KG1 (cell line): ENCODE measurements around the gene TAS2R39.
"Not testable (repeated sequence)": the region's sequence is repeated elsewhere in the genome, so short reads cannot be mapped to it uniquely, and the experiment has no call there.

Source experiments
- DNase-seq: peaks from one replicate; lab custom pipeline; 2025; lab: John Stamatoyannopoulos, UW

Gene TAS2R39

GRCh38 chr7:143183024-143183423 is at the start of gene TAS2R39:
Gene TAS2R39, plus strand, starts transcription at chr7:143183419. Its CDS starts 0 bp downstream, at chr7:143183419.
- DNase-seq, result no peak

DNA sequence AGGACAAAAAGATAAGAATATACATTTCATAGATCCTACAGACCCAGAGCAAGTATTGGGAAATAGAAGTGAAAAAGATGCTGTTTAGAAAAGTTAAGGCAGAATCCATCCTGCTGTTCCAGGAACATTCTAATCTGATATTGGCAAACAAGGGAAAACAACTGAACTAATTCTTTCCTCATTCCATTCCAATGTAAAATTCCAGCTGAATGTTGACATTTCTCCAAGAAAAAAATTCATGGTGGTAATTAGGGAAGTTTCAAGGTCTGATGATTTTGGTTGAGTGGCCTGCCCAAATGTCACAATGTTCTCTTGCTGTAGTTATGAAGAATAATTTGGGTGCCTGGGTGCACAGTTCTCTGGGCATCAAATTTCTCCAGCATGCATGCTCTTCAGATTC is 36.1 kb upstream of the TAS2R39 start:
- no peak for DNase-seq

DNA sequence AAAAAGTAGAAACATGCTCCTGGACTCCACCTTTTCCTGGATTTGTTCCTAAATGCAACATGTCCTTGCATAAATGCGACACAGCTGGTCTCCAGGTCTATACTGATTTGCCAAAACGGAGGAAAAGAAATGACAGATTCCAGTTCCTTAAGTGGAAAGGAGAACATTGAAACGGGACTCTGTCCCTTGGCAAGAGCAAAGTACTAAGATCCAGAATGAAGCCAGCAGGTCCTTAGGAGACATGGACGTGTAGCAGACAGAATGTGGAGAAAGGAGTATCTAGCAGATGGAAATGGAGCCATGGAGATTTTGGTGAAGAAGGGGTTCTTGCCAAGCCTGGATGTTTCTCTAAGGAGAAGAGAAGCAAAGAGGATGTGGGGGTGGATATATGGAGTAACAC is 35.2 kb upstream of the TAS2R39 start:
- no peak for DNase-seq

GRCh38 chr7:143148651-143149050 is 34.6 kb upstream of the TAS2R39 start:
- no peak for DNase-seq

DNA sequence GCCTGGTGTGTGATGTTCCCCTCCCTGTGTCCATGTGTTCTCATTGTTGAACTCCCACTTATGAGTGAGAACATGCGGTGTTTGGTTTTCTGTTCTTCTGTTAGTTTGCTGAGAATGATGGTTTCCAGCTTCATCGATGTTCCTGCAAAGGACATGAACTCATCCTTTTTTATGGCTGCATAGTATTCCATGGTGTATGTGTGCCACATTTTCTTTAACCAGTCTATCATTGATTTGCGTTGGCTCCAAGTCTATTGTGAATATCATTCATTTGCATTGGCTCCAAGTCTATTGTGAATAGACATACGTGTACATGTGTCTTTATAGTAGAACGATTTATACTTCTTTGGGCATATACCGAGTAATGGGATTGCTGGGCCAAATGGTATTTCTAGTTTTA is 32.5 kb upstream of the TAS2R39 start:
- DNase-seq, result not testable (repeated sequence)

- DNase-seq, result not testable (repeated sequence)
These were observed 24.6 kb upstream of the TAS2R39 start for GRCh38 chr7:143158617-143159016.

DNA sequence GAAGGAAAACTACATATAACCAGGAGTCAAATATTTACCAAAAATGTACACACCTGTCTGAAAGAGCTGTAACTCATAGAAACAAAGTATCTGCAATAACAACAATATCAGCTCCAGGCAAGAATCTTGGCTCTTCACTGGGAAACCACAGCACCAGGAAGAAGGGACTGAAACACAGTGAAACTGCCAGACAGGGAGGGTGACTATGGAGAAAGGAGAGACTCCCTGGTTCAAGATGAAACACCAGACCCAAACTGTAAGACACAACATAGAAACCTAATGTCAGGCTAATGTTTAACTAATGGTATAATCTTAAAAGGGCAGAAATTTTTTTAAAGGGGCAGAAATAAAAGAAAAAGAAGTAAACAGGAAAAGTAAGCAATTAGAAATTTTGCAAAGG is 11.5 kb upstream of the TAS2R39 start:
- no peak for DNase-seq

GRCh38 chr7:143172354-143172753 is 10.9 kb upstream of the TAS2R39 start:
- no peak for DNase-seq

DNA sequence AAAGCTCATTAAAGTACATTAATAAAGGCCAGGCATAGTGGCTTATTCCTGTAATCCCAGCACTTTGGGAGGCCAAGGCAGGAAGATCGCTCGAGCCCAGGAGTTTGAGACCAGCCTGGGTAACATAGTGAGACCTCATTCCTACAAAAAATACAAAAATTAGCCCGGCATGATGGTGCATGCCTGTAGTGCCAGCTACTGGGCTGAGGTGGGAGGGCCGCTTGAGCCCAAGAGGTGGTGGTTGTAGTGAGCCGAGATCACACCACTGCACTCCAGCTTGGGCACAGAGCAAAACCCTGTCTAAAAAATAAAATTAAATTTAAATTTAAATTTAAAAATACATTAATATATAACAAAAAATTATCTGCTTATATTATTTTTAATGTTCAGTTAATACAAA is 7.1 kb upstream of the TAS2R39 start:
- no peak for DNase-seq

GRCh38 chr7:143177374-143178119 is 5.7 kb upstream of the TAS2R39 start:
- DNase-seq, result no peak

- DNase-seq, result not testable (repeated sequence)
These were observed 2.4 kb upstream of the TAS2R39 start for GRCh38 chr7:143180771-143181170.

- no peak for DNase-seq
These were observed 1.9 kb upstream of the TAS2R39 start for GRCh38 chr7:143181349-143181748.

GRCh38 chr7:143185551-143185950 is 2.3 kb downstream of the TAS2R39 start:
- DNase-seq, result no peak

GRCh38 chr7:143188994-143189393 is 5.8 kb downstream of the TAS2R39 start:
- no peak for DNase-seq

DNA sequence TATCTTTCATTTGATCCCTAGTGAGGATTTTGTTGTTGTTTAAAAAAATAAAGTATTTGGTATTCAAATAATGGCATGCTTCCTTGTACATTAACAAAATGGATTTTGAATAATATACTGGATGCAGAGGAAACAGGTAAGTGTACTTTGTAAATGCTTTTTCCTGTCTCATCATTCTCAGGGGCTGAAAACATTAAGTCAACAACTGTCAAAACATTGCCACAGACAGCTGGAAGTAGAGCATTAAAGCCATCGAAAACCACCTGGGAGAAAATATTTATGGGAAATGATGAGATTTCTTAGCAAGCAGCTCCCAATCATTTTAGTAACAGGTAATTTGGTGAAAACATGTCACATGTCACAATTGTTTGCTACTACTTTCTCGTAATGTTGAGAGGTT is 10.7 kb downstream of the TAS2R39 start:
- DNase-seq, result no peak

DNA sequence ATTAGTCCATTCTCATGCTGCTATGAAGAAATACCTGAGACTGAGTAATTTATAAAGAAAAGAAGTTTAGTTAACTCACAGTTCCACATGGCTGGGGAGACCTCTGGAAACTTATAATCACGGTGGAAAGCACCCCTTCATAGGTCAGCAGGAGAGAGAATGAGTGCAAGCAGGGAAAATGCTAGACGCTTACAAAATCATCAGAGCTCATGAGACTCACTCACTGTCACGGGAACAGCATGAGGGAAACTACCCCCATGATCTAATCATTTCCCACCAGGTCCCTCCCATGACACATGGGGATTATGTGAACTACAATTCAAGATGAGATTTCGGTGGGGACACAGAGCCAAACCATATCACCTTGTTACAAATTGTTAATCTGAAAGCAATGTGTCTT is 15.8 kb downstream of the TAS2R39 start:
- DNase-seq, result no peak

DNA sequence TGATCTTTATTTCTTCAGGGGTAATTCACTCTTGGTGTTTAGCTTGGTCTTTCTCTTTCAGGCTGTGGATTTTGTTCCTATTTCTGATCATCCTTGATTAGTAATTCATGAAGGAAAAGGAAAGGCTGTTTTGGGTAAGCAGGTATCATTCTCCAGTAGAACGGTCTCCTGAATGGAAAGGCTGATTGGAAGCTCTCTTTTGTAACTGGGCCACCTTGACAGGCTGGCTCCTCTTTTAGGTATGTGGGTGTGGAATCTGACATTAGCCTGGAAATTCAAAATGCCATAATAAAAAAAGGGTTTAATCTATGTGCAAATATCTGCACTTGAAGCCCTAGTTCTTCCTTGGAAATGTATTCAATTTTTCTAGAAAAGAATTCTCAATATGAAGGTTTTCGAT is 18.9 kb downstream of the TAS2R39 start:
- no peak for DNase-seq

DNA sequence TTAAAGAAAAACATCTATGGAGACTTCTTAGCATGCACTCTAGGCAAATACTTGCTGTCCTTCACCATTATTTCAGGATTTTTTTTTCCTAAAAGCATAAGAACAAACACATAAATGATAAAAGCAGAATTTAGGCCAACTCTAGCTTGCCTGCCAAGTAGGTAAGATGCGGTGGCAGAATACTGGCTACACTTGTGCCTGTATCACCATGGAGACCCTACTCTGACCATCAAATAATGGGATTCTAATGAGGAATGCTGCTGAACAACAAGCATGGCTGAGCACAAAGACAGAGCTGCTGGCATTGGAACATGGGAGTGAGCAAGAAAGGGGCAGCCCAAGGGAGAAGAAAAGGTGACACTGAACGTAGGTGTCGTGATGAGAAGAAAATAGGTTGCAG is 20.2 kb downstream of the TAS2R39 start:
- no peak for DNase-seq

GRCh38 chr7:143205560-143206293 is 22.5 kb downstream of the TAS2R39 start:
- DNase-seq, result no peak

DNA sequence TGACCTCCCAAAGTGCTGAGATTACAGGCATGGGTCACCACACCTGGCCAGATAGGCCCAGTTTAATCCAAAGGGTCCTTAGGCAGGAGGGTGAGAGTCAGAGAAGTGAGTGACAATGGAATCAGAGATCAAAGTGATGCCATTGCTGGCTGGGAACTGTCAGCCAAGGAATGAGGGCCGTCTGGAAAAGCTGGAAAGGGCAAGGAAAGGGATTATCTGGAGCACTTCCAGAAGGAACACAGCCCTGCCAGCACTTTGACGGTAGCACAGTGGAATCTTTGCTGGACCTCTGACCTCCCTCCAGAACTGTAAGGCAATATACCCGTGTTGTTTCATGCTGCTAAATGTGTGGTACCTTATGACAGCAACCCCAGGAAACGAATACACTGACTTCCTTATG is 27.3 kb downstream of the TAS2R39 start:
- no peak for DNase-seq

- not testable (repeated sequence) for DNase-seq
These were observed 30.3 kb downstream of the TAS2R39 start for GRCh38 chr7:143213478-143213877.

- peak; percentile 50 for DNase-seq
These were observed 31.8 kb downstream of the TAS2R39 start for GRCh38 chr7:143214789-143215679.

- DNase-seq, result no peak
These were observed 32.9 kb downstream of the TAS2R39 start for GRCh38 chr7:143216151-143216550.
